ENCODE measurements around the gene UQCRFS1.

DNA sequence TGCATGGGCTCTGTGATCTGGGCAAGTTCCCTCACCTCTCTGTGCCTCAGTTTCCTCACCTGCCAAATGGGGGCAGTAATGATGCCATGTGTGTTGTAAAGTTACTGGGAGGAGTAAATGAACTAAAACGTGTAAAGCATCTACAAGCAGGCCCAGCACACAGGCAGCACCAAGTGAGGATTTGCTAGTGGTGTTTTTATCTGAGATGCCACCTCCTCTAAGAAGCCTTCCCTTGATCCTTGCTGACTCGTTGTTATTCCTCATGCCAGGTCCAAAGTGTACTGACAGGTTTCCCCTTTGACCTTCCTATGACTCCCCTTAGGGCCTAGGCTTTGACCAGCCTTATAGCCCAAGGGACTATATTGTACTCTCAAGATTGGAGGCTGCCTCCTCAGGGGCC lies 1.5 kb upstream of the UQCRFS1 start:
- TF ChIP-seq, protein P1, sequence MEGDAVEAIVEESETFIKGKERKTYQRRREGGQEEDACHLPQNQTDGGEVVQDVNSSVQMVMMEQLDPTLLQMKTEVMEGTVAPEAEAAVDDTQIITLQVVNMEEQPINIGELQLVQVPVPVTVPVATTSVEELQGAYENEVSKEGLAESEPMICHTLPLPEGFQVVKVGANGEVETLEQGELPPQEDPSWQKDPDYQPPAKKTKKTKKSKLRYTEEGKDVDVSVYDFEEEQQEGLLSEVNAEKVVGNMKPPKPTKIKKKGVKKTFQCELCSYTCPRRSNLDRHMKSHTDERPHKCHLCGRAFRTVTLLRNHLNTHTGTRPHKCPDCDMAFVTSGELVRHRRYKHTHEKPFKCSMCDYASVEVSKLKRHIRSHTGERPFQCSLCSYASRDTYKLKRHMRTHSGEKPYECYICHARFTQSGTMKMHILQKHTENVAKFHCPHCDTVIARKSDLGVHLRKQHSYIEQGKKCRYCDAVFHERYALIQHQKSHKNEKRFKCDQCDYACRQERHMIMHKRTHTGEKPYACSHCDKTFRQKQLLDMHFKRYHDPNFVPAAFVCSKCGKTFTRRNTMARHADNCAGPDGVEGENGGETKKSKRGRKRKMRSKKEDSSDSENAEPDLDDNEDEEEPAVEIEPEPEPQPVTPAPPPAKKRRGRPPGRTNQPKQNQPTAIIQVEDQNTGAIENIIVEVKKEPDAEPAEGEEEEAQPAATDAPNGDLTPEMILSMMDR (IDR thresholded peaks at IDR 0.05) = no peak
- no peak for TF ChIP-seq POLR2A (IDR thresholded peaks at IDR 0.05)

Data from breast epithelium (tissue), 3 donors.